Ovary (tissue), 9 donors: ENCODE measurements around the gene INF2. TPM values are rescaled to one million over a fixed set of nuclear protein-coding genes. Genes with fewer than 3 reads are reported as not detected.

ENCODE experiments used
- DNase-seq, 5 donors: peaks; one replicate each; pipeline ENCODE4 v3.0.0-alpha.2; 2019 to 2020
- H3K27ac ChIP-seq, 2 donors: fragments of 200-600 bp; one replicate each; pipeline versions ENCODE4 v1.5.1 to v1.8.0; 2019 to 2022
- H3K27me3 ChIP-seq: fragments of 200-600 bp; one replicate; pipeline ENCODE4 v1.8.0; 2022
- H3K36me3 ChIP-seq: fragments of 200-600 bp; sonication (generic); one replicate; pipeline ENCODE4 v1.5.1; 2019
- H3K4me1 ChIP-seq: one replicate; pipeline ENCODE4 v1.8.1; 2013; ENCODE audit warnings: mild to moderate bottlenecking, moderate library complexity; ENCODE audit not compliant: insufficient read depth
- H3K4me3 ChIP-seq: fragments of 200-600 bp; sonication (generic); one replicate; pipeline ENCODE4 v1.5.1; 2017
- H3K9me3 ChIP-seq, 2 donors: fragments of 200-600 bp in 1 of 2; sonication (generic) in 1 of 2; one replicate each; pipeline versions ENCODE4 v1.5.1 to v1.8.1; 2013 to 2019; ENCODE audit warnings: mild to moderate bottlenecking in 1 of 2, moderate library complexity in 1 of 2
- EP300 ChIP-seq: sonication (generic); formaldehyde crosslinking; IDR thresholded peaks from one replicate; pipeline ENCODE4 v1.6.1; 2017; ENCODE audit warnings: antibody characterized with exemption
- POLR2A ChIP-seq: fragments of 450-650 bp; IDR thresholded peaks from one replicate; pipeline ENCODE4 v1.6.1; 2017; ENCODE audit warnings: antibody characterized with exemption, mild to moderate bottlenecking, moderate library complexity
- WGBS, 3 donors: extraction: QIAGEN DNeasy Blood & Tissue Kit in 1 of 3; methylation state at CpG; one replicate each; pipeline versions ENCODE4 v1.1.5 to v1.1.7; 2013 to 2017; 5-methylcytosine and 5-hydroxymethylcytosine counted together
- intact Hi-C, 4 donors: fragments of 100-400 bp; cut with DNase I; formaldehyde crosslinking; loops; one replicate each; pipeline versions ENCODE4 v1.11.0 to v1.15.1; 2022 to 2023
- polyA plus RNA-seq, 2 donors: library from polyadenylated mRNA; stranded (reverse); fragments of 200-250 nt in 1 of 2; fragments of 350-450 nt in 1 of 2; fragmentation: Illumina TruSeq in 1 of 2; extraction: RNeasy Lipid Tissue Mini Kit (QIAGEN cat#74804) in 1 of 2; gene quantifications; one replicate each; pipeline ENCODE4 v1.2.3, GENCODE V29; 2013 to 2014
- total RNA-seq, 7 donors: library from RNA; depleted of rRNA in 2 of 7; stranded (reverse); fragments of >200 nt in 2 of 7; fragmentation: NEBNext Ultra II Directional in 3 of 7; extraction: Animal tissue kit (Norgen Biotek cat#: 25700) in 3 of 7; gene quantifications; one replicate each; pipeline versions ENCODE4 v1.1.0 to v1.2.4, GENCODE V29; 2016 to 2023
- TF ChIP-seq, protein P1 (sequence below), 3 donors: fragments of 450-650 bp in 2 of 3; fragments of 200-600 bp in 1 of 3; IDR thresholded peaks; one replicate each; pipeline versions ENCODE4 v1.5.1 to v1.8.0; 2016 to 2022; ENCODE audit warnings: antibody characterized with exemption in 3 of 3, mild to moderate bottlenecking in 1 of 3
- donor health status: DM: no; HTN: no; CAD: no; lungs with moderate emphysema.
- donor health status: DM: no; HTN: no; CAD: no.
- donor health status: Bipolar disorder and iron deficiency.
- donor health status: DM: yes; HTN: yes; CAD: no.
- donor health status: DM: no; HTN: no; CAD: no.
- donor health status: DM: yes; HTN: yes; CAD: no.

Gene INF2
- total and polyA plus RNA-seq, 9 donors: 6.3 to 40.7 (median 18.4) TPM

DNA sequence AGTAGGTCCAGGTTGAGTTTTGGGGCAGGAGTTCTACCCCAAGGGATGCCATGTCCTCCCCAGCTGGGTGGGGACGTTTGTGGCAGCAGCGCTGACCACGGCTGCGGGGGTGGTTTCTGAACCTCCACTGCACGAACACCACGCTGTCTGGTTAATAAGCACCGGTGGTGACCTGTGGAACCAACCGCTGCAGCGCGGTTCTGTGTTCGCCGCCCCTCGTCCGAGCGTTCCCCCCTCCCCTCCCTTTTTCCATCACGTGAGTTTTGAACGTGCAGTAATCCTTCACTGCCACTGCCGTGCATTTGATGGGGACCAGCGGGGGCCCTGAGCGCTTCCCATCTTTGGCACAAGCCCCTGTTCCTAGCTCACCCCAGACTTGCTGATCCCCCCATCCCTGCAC lies 28.2 kb downstream of the INF2 start:
- TF ChIP-seq, protein P1, sequence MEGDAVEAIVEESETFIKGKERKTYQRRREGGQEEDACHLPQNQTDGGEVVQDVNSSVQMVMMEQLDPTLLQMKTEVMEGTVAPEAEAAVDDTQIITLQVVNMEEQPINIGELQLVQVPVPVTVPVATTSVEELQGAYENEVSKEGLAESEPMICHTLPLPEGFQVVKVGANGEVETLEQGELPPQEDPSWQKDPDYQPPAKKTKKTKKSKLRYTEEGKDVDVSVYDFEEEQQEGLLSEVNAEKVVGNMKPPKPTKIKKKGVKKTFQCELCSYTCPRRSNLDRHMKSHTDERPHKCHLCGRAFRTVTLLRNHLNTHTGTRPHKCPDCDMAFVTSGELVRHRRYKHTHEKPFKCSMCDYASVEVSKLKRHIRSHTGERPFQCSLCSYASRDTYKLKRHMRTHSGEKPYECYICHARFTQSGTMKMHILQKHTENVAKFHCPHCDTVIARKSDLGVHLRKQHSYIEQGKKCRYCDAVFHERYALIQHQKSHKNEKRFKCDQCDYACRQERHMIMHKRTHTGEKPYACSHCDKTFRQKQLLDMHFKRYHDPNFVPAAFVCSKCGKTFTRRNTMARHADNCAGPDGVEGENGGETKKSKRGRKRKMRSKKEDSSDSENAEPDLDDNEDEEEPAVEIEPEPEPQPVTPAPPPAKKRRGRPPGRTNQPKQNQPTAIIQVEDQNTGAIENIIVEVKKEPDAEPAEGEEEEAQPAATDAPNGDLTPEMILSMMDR (IDR thresholded peaks at IDR 0.05): no peak
- no peak for TF ChIP-seq EP300
- TF ChIP-seq POLR2A: no peak
- Histone ChIP-seq H3K4me1 (no peaks in the 10 kb centered on the region), H3K27me3 (no peaks in the 10 kb centered on the region), H3K27ac (no peak overlapping the region), H3K36me3 (no peaks in the 10 kb centered on the region), H3K9me3 (no peaks in the 10 kb centered on the region), H3K4me3 (no peak overlapping the region)
- DNase-seq: no peak
- intact Hi-C loops: no loop called here
- 71 to 76% (median 72%) methylated on average over 19 to 20 of the region's 20 CpGs for WGBS, 3 donors

DNA sequence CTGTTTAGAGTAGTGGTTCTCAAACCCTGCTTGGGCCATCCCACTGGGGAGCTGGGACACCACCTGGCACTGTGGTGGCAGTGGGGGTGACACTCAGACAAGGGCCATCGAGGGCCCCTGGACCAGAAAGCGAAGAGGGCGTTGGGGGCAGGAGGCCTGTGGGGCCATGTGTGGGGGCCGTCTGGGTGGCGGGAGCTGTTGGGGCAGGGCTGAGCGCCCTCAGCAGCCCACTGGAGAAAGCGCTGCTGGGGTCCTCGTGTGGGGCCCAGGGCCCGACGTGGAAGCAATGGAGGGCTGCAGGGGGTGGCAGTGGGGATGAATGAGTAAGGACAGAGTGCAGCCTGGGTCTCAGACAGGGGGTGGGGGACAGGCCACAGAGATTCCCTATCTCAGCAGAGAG lies 28.7 kb downstream of the INF2 start:
- no peak overlapping the region for H3K4me3 ChIP-seq
- H3K4me1 ChIP-seq: no peaks in the 10 kb centered on the region
- no peaks in the 10 kb centered on the region for H3K27me3 ChIP-seq
- TF ChIP-seq POLR2A: no peak
- no peak for TF ChIP-seq EP300
- TF ChIP-seq, protein P1 (IDR thresholded peaks at IDR 0.05): no peak
- H3K36me3 ChIP-seq: no peaks in the 10 kb centered on the region
- no peaks in the 10 kb centered on the region for H3K9me3 ChIP-seq
- no peak overlapping the region for H3K27ac ChIP-seq
- intact Hi-C loops: no loop called here
- 78 to 87% (median 87%) methylated on average over 10 of the region's 10 CpGs for WGBS, 3 donors
- no peak for DNase-seq

DNA sequence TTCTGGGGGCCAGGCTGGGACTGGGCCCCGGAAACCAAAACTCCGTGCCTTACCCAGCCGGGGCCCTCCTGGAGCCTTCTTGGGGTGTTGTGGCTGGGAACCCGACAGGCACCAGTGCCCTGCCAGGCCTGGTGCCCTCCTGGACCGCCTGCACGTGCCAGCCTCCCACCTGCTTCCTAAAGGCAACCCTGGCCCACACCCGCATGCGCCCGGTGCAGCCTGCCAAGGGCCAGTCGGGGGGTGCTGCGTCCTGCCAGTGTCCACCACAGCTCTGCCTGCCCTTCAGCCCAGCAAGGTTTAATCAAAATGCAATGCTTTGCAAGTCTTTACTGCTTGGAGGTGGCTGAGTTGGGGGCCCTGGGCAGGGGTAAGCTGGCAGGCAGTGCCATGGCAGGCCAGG lies 29.5 kb downstream of the INF2 start:
- Histone ChIP-seq H3K4me3 (no peak overlapping the region), H3K4me1 (no peaks in the 10 kb centered on the region), H3K9me3 (no peaks in the 10 kb centered on the region), H3K36me3 (no peaks in the 10 kb centered on the region), H3K27me3 (no peaks in the 10 kb centered on the region), H3K27ac (no peak overlapping the region)
- TF ChIP-seq EP300 (no peak), POLR2A (no peak)
- TF ChIP-seq, protein P1 (IDR thresholded peaks at IDR 0.05): no peak
- intact Hi-C loops: no loop called here
- DNase-seq: no peak
- 84 to 89% (median 87%) methylated on average over 11 of the region's 11 CpGs for WGBS, 3 donors

DNA sequence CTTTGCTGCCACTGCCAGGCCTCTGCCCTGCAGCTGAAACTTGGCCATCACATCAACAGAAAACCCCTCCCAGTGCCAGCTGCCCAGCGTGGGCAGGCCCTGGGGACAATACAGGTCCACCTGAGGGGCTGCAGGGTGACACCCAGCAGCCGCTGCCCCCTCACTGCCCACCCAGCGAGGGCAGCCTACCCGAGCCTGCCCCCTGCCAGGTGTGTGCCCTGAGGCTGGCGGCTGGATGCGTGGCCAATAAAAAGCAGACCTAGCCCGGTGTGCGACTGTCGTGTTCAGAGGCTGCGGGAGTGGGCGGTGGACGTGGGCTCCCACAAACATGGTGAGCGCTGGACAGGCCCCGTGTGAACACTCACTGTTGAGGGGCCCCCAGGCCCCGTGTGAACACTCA lies 29.9 kb downstream of the INF2 start:
- Histone ChIP-seq H3K36me3 (no peaks in the 10 kb centered on the region), H3K27me3 (no peaks in the 10 kb centered on the region), H3K9me3 (no peaks in the 10 kb centered on the region), H3K27ac (no peak overlapping the region), H3K4me3 (no peak overlapping the region), H3K4me1 (no peaks in the 10 kb centered on the region)
- intact Hi-C loops: no loop called here
- 85 to 89% (median 87%) methylated on average over 15 of the region's 15 CpGs for WGBS, 3 donors
- TF ChIP-seq POLR2A (no peak), EP300 (no peak)
- TF ChIP-seq, protein P1 (IDR thresholded peaks at IDR 0.05): no peak
- DNase-seq: no peak
